ENCODE results near the gene PRKCE.

DNA sequence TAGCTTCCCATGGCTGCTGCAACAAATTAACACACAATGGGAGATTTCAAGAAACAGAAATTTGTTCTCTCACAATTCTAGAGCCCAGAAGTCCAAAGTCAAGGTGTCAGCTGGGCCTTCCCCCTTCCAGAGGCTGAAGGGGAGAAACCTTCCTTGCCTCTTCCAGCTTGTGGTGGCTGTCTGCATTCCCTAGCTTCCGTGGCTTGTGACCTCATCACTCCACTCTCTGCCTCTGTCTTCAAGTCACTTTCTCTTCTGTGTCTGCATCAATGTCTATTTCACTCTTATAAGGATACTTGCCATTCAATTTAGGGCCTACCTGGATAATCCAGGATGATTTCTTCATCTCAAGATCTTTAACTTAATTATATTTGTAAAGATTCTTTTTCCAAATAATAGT lies 23.6 kb upstream of the PRKCE start:
- TF ChIP-seq, protein P1, sequence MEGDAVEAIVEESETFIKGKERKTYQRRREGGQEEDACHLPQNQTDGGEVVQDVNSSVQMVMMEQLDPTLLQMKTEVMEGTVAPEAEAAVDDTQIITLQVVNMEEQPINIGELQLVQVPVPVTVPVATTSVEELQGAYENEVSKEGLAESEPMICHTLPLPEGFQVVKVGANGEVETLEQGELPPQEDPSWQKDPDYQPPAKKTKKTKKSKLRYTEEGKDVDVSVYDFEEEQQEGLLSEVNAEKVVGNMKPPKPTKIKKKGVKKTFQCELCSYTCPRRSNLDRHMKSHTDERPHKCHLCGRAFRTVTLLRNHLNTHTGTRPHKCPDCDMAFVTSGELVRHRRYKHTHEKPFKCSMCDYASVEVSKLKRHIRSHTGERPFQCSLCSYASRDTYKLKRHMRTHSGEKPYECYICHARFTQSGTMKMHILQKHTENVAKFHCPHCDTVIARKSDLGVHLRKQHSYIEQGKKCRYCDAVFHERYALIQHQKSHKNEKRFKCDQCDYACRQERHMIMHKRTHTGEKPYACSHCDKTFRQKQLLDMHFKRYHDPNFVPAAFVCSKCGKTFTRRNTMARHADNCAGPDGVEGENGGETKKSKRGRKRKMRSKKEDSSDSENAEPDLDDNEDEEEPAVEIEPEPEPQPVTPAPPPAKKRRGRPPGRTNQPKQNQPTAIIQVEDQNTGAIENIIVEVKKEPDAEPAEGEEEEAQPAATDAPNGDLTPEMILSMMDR (IDR thresholded peaks at IDR 0.05): no peak
- TF ChIP-seq POLR2A (IDR thresholded peaks at IDR 0.05): no peak
